Smooth muscle cell (in vitro differentiated cells): ENCODE measurements around the gene JAZF1. TPM values are rescaled to one million over a fixed set of nuclear protein-coding genes. Genes with fewer than 3 reads are reported as not detected.
"Not testable (repeated sequence)": the region's sequence is repeated elsewhere in the genome, so short reads cannot be mapped to it uniquely, and the experiment has no call there.

Experiments
- DNase-seq: peaks from one replicate; lab custom pipeline; 2025; ENCODE audit not compliant: unreplicated experiment; lab: John Stamatoyannopoulos, UW
- H2AFZ ChIP-seq: fragments of 200-600 bp; sonication (generic); 2 replicates; pipeline ENCODE4 v1.6.0; 2016; ENCODE audit warnings: antibody characterized with exemption, low read depth, mild to moderate bottlenecking
- H3F3A ChIP-seq: fragments of 200-600 bp; sonication (generic); 2 replicates; pipeline ENCODE4 v1.6.0; 2017; ENCODE audit warnings: antibody characterized with exemption, low read depth
- H3K27ac ChIP-seq: fragments of 200-600 bp; sonication (generic); 2 replicates; pipeline ENCODE4 v1.5.1; 2016; ENCODE audit warnings: low read depth, mild to moderate bottlenecking
- H3K27me3 ChIP-seq: fragments of 200-600 bp; sonication (generic); 2 replicates; pipeline ENCODE4 v1.6.1; 2016; ENCODE audit warnings: low read depth, mild to moderate bottlenecking
- H3K36me3 ChIP-seq: fragments of 200-600 bp; sonication (generic); 2 replicates; pipeline ENCODE4 v1.5.1; 2016; ENCODE audit warnings: low read depth
- H3K4me1 ChIP-seq: fragments of 200-600 bp; sonication (generic); 2 replicates; pipeline ENCODE4 v1.5.1; 2016; ENCODE audit warnings: low read depth
- H3K4me2 ChIP-seq: fragments of 200-600 bp; sonication (generic); 2 replicates; pipeline ENCODE4 v1.6.0; 2016; ENCODE audit warnings: mild to moderate bottlenecking
- H3K4me3 ChIP-seq: fragments of 200-600 bp; sonication (generic); 2 replicates; pipeline ENCODE4 v1.5.1; 2016; ENCODE audit warnings: mild to moderate bottlenecking
- H3K79me2 ChIP-seq: fragments of 200-600 bp; sonication (generic); 2 replicates; pipeline ENCODE4 v1.6.0; 2016; ENCODE audit warnings: low read depth, mild to moderate bottlenecking
- H3K9ac ChIP-seq: fragments of 200-600 bp; sonication (generic); 2 replicates; pipeline ENCODE4 v1.6.0; 2016; ENCODE audit warnings: low read depth
- H3K9me3 ChIP-seq: fragments of 200-600 bp; sonication (generic); replicated peaks from 2 replicates; pipeline ENCODE4 v1.5.1; 2016; ENCODE audit warnings: low read depth
- H4K20me1 ChIP-seq: fragments of 200-600 bp; sonication (generic); 2 replicates; pipeline ENCODE4 v1.6.0; 2016; ENCODE audit warnings: low read depth
- CTCF ChIP-seq: fragments of 200-600 bp; sonication (generic); IDR thresholded peaks from 2 replicates; pipeline ENCODE4 v1.5.1; 2017; ENCODE audit warnings: borderline replicate concordance, mild to moderate bottlenecking, antibody characterized with exemption; ENCODE audit not compliant: insufficient read depth, poor library complexity, severe bottlenecking
- WGBS: methylation state at CpG from one replicate; pipeline ENCODE4 v1.1.7; 2016; ENCODE audit warnings: low lambda C conversion rate; 5-methylcytosine and 5-hydroxymethylcytosine counted together
- polyA plus RNA-seq: library from polyadenylated mRNA; unstranded; fragments of >200 nt; fragmentation: Nextera tagmentation; extraction: Ambion mirVana; gene quantifications from 2 replicates; pipeline ENCODE4 v1.2.1, GENCODE V29; 2016
- total RNA-seq: library from RNA; depleted of rRNA; stranded (reverse); fragments of >200 nt; gene quantifications from 2 replicates; pipeline ENCODE4 v1.2.3, GENCODE V29; 2014

Gene JAZF1
- total and polyA plus RNA-seq, 2 experiments from 2014 or later: 17.4 to 18.0 TPM

- Histone ChIP-seq H4K20me1 (no peaks in the 10 kb centered on the region), H3K4me1 (peaks cover 10% of the 10 kb centered on the region), H3K79me2 (peaks cover 38% of the 10 kb centered on the region), H3K9me3 (no peaks in the 10 kb centered on the region), H3F3A (no peaks in the 10 kb centered on the region), H3K9ac (no peak overlapping the region), H3K4me2 (no peak overlapping the region), H3K27ac (no peak overlapping the region), H3K4me3 (no peak overlapping the region), H3K27me3 (no peaks in the 10 kb centered on the region), H2AFZ (no peak overlapping the region), H3K36me3 (no peaks in the 10 kb centered on the region)
- WGBS: 68% methylated on average over 4 of the region's 4 CpGs
- TF ChIP-seq CTCF: no peak
- no peak for DNase-seq
Observed at GRCh38 chr7:28015169-28015568, 165.4 kb downstream of the JAZF1 start.

GRCh38 chr7:28014340-28014739 is 166.3 kb downstream of the JAZF1 start:
- not testable (repeated sequence) for H3K9me3 ChIP-seq, DNase-seq, H2AFZ ChIP-seq, H3K27me3 ChIP-seq, H3K27ac ChIP-seq, H3F3A ChIP-seq, H4K20me1 ChIP-seq, H3K9ac ChIP-seq, H3K36me3 ChIP-seq, H3K4me3 ChIP-seq, H3K4me2 ChIP-seq, H3K4me1 ChIP-seq
- WGBS: 98% methylated on average over 4 of the region's 4 CpGs
- peaks cover 31% of the 10 kb centered on the region for H3K79me2 ChIP-seq

- Histone ChIP-seq H2AFZ (no peak overlapping the region), H4K20me1 (no peaks in the 10 kb centered on the region), H3F3A (peaks cover 8% of the 10 kb centered on the region), H3K79me2 (peaks cover 31% of the 10 kb centered on the region), H3K27me3 (no peaks in the 10 kb centered on the region), H3K9ac (no peak overlapping the region), H3K27ac (no peak overlapping the region), H3K4me3 (no peak overlapping the region), H3K4me1 (no peaks in the 10 kb centered on the region), H3K9me3 (no peaks in the 10 kb centered on the region), H3K36me3 (no peaks in the 10 kb centered on the region), H3K4me2 (no peak overlapping the region)
- WGBS: 86% methylated on average over 5 of the region's 5 CpGs
- no peak for TF ChIP-seq CTCF
- no peak for DNase-seq
Observed at GRCh38 chr7:28013441-28013840, 167.2 kb downstream of the JAZF1 start.

- no peak for DNase-seq
- peaks cover 3% of the 10 kb centered on the region for H4K20me1 ChIP-seq
- H3K4me2 ChIP-seq: no peak overlapping the region
- TF ChIP-seq CTCF: no peak
- H3K27me3 ChIP-seq: no peaks in the 10 kb centered on the region
- H3K4me3 ChIP-seq: no peak overlapping the region
- H3F3A ChIP-seq: peaks cover 12% of the 10 kb centered on the region
- no peak overlapping the region for H2AFZ ChIP-seq
- H3K79me2 ChIP-seq: peaks cover 31% of the 10 kb centered on the region
- no peaks in the 10 kb centered on the region for H3K36me3 ChIP-seq
- H3K4me1 ChIP-seq: no peaks in the 10 kb centered on the region
- no peaks in the 10 kb centered on the region for H3K9me3 ChIP-seq
- no peak overlapping the region for H3K27ac ChIP-seq
- WGBS: 91% methylated on average over 2 of the region's 2 CpGs
- no peak overlapping the region for H3K9ac ChIP-seq
Observed at GRCh38 chr7:28013019-28013418, 167.6 kb downstream of the JAZF1 start.
